Keratinocyte (primary cell): ENCODE results near the gene C19orf38. TPM values are rescaled to one million over a fixed set of nuclear protein-coding genes. Genes with fewer than 3 reads are reported as not detected.

ENCODE experiments used
- DNase-seq: peaks from one replicate; pipeline ENCODE4 v3.0.0-alpha.2; 2011; ENCODE audit warnings: low read depth, missing footprints, low spot score
- FAIRE-seq: peaks from 2 replicates; lab custom pipeline; 2011; peaks lifted over from hg19 to GRCh38; lab: Jason Lieb, UNC
- H2AFZ ChIP-seq: 2 replicates; pipeline ENCODE4 v1.6.0; 2012; ENCODE audit warnings: low read length, control low read depth, inconsistent platforms; ENCODE audit not compliant: control insufficient read depth
- H3K27ac ChIP-seq: 2 replicates; pipeline ENCODE4 v1.5.1; 2011; ENCODE audit warnings: low read length; ENCODE audit not compliant: control insufficient read depth, insufficient read depth
- H3K27me3 ChIP-seq: 3 replicates; pipeline ENCODE4 v1.6.0; 2011; ENCODE audit warnings: low read length; ENCODE audit not compliant: control insufficient read depth, insufficient read depth; ENCODE audit errors: extremely low read depth
- H3K36me3 ChIP-seq, 2 experiments: 2 replicates in 1 of 2; 3 replicates in 1 of 2; pipeline ENCODE4 v1.5.1; 2011; ENCODE audit warnings: low read length in 2 of 2, mild to moderate bottlenecking in 1 of 2; ENCODE audit not compliant: control insufficient read depth in 2 of 2, insufficient read depth in 2 of 2; ENCODE audit errors: extremely low read depth in 1 of 2
- H3K4me1 ChIP-seq: 3 replicates; pipeline ENCODE4 v1.5.1; 2011; ENCODE audit warnings: low read length; ENCODE audit not compliant: control insufficient read depth, insufficient read depth; ENCODE audit errors: extremely low read depth
- H3K4me2 ChIP-seq: 3 replicates; pipeline ENCODE4 v1.6.0; 2011; ENCODE audit warnings: low read depth, low read length; ENCODE audit not compliant: control insufficient read depth, insufficient read depth; ENCODE audit errors: extremely low read depth
- H3K4me3 ChIP-seq, 3 experiments: fragments of 200-600 bp in 1 of 3; sonication (generic) in 1 of 3; 2 replicates in 2 of 3; 3 replicates in 1 of 3; pipeline ENCODE4 v1.5.1; 2011 to 2016; ENCODE audit warnings: low read length in 3 of 3, mild to moderate bottlenecking in 3 of 3, control low read depth in 2 of 3, inconsistent platforms in 1 of 3, low read depth in 1 of 3, mixed read lengths in 1 of 3, mixed run types in 1 of 3, moderate library complexity in 1 of 3; ENCODE audit not compliant: control insufficient read depth in 2 of 3, insufficient read depth in 2 of 3; ENCODE audit errors: extremely low read depth in 1 of 3
- H3K79me2 ChIP-seq: 2 replicates; pipeline ENCODE4 v1.6.0; 2012; ENCODE audit warnings: low read length; ENCODE audit not compliant: control insufficient read depth, insufficient read depth
- H3K9ac ChIP-seq: 3 replicates; pipeline ENCODE4 v1.6.0; 2011; ENCODE audit warnings: low read length; ENCODE audit not compliant: control insufficient read depth, insufficient read depth; ENCODE audit errors: extremely low read depth
- H3K9me1 ChIP-seq: 3 replicates; pipeline ENCODE4 v1.6.0; 2011; ENCODE audit warnings: low read length; ENCODE audit not compliant: control insufficient read depth, insufficient read depth; ENCODE audit errors: extremely low read depth
- H3K9me3 ChIP-seq: 2 replicates; pipeline ENCODE4 v1.5.1; 2012; ENCODE audit warnings: low read depth, low read length; ENCODE audit not compliant: control insufficient read depth
- H4K20me1 ChIP-seq: 3 replicates; pipeline ENCODE4 v1.6.0; 2011; ENCODE audit warnings: low read length; ENCODE audit not compliant: control insufficient read depth, insufficient read depth; ENCODE audit errors: extremely low read depth
- CTCF ChIP-seq, 3 experiments: IDR thresholded peaks in 1 of 3; conservative IDR thresholded peaks in 1 of 3; optimal IDR thresholded peaks in 1 of 3; 2 replicates in 2 of 3; 3 replicates in 1 of 3; pipeline versions ENCODE3 to v1.5.1; 2011; ENCODE audit warnings: low read length in 3 of 3, mild to moderate bottlenecking in 3 of 3, moderate library complexity in 2 of 3, control low read depth in 1 of 3, inconsistent platforms in 1 of 3; ENCODE audit not compliant: insufficient read depth in 2 of 3; ENCODE audit errors: extremely low read depth in 1 of 3
- EZH2 ChIP-seq: IDR thresholded peaks from one replicate; pipeline ENCODE4 v1.6.1; 2012; ENCODE audit warnings: inconsistent platforms, mild to moderate bottlenecking, low read length, moderate library complexity
- dilution Hi-C: fragments of 300-500 bp; cut with MboI; formaldehyde crosslinking; loops from one replicate; pipeline ENCODE4 v1.7.0; 2020; ENCODE audit warnings: low sequenced_read_pairs; ENCODE audit not compliant: extremely low pct_ligation_motif_present
- polyA plus RNA-seq, 5 experiments: library from polyadenylated mRNA; depleted of rRNA in 3 of 5; stranded (reverse) in 3 of 5; stranded (forward) in 1 of 5; unstranded in 1 of 5; fragments of >200 nt; gene quantifications; 1 replicate in 1 of 5; 2 replicates in 3 of 5; 3 replicates in 1 of 5; pipeline versions ENCODE4 v1.2.1 to v1.2.3, GENCODE V29; 2011 to 2012; ENCODE audit warnings: missing spikeins in 2 of 5, low read depth in 1 of 5, low replicate concordance in 1 of 5

C19orf38 gene
- polyA plus RNA-seq, 1 donor (not counting 4 experiments of a cell fraction or from before 2014, with no cell fraction given) = 0.14 TPM

DNA sequence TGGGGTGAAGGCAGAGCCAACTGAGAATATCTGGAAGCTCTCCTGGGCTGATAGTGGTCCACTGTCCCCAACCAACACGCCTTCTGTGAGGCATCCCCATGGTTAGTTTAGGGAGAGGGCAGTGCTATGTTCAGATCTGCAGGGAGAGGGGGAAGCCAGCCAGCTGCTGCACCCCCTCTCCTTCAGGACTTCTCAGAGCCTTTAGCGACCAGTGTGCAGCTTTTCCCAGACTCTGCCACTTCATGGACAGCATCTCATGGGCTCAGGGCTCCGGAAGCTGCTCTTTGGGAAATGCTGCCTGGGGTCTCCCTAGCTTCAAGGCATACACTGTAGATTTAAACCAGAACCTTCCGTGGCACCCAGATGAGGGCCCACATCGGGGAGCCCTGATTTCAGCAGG lies 45.7 kb upstream of the C19orf38 start:
- dilution Hi-C loops = no loop called here
- H2AFZ ChIP-seq = no peak overlapping the region
- H3K4me2 ChIP-seq = no peak overlapping the region

GRCh38 chr19:10803252-10803651 lies 45.0 kb upstream of the C19orf38 start:
- Histone ChIP-seq H2AFZ (no peak overlapping the region), H3K27me3 (no peaks in the 10 kb centered on the region), H3K79me2 (no peaks in the 10 kb centered on the region), H4K20me1 (no peaks in the 10 kb centered on the region), H3K4me1 (no peaks in the 10 kb centered on the region), H3K4me3 (no peak overlapping the region), H3K4me2 (no peak overlapping the region), H3K27ac (no peak overlapping the region), H3K9ac (no peak overlapping the region), H3K9me3 (no peaks in the 10 kb centered on the region), H3K9me1 (no peaks in the 10 kb centered on the region), H3K36me3 (peaks cover 14 to 33% of the 10 kb centered on the region in 2 experiments)
- no peak for TF ChIP-seq CTCF (optimal IDR thresholded peaks at IDR 0.05 in 1 of 3, IDR thresholded peaks at IDR 0.05 in 1 of 3, conservative IDR thresholded peaks at IDR 0.05 in 1 of 3; ENCODE audit: extremely low read depth in 1 of 3, insufficient read depth in 2 of 3, low read length in 3 of 3)
- TF ChIP-seq EZH2 = no peak
- FAIRE-seq (no peak), DNase-seq (no peak)
- dilution Hi-C loops = no loop called here

More for the DNA sequence above, 45.7 kb upstream of the C19orf38 start:
- no peaks in the 10 kb centered on the region for H3K79me2 ChIP-seq
- H3K27ac ChIP-seq = no peak overlapping the region
- H3K9me1 ChIP-seq = no peaks in the 10 kb centered on the region
- no peaks in the 10 kb centered on the region for H3K27me3 ChIP-seq
- DNase-seq (no peak), FAIRE-seq (no peak)
- H3K4me3 ChIP-seq = no peak overlapping the region
- TF ChIP-seq CTCF (optimal IDR thresholded peaks at IDR 0.05 in 1 of 3, IDR thresholded peaks at IDR 0.05 in 1 of 3, conservative IDR thresholded peaks at IDR 0.05 in 1 of 3; ENCODE audit: extremely low read depth in 1 of 3, insufficient read depth in 2 of 3, low read length in 3 of 3) = no peak
- no peak for TF ChIP-seq EZH2
- no peaks in the 10 kb centered on the region for H3K4me1 ChIP-seq
- H3K9ac ChIP-seq = no peak overlapping the region
- H3K9me3 ChIP-seq = no peaks in the 10 kb centered on the region
- no peaks in the 10 kb centered on the region for H4K20me1 ChIP-seq
- peaks cover 14 to 39% of the 10 kb centered on the region in 2 experiments for H3K36me3 ChIP-seq
